ENCODE measurements around the gene C1QC. TPM values are rescaled to one million over a fixed set of nuclear protein-coding genes. Genes with fewer than 3 reads are reported as not detected.

Gene C1QC
- total RNA-seq, 1 experiment from 2014 or later = not detected

- Histone ChIP-seq H3K27me3 (replicated peaks; ENCODE audit: insufficient read depth, low read depth, low read length, poor library complexity) (peaks cover 56% of the 10 kb centered on the region), H3K27ac (ENCODE audit: low read depth, low read length, poor library complexity, severe bottlenecking) (no peak overlapping the region), H3K4me1 (ENCODE audit: insufficient read depth, low read length, poor library complexity, severe bottlenecking) (no peaks in the 10 kb centered on the region), H3K4me3 (ENCODE audit: low read depth, low read length, poor library complexity, severe bottlenecking) (no peak overlapping the region), H3K36me3 (ENCODE audit: insufficient read depth, low read length, poor library complexity, severe bottlenecking) (no peaks in the 10 kb centered on the region), H3K9me3 (ENCODE audit: low read depth, low read length, poor library complexity, severe bottlenecking) (no peaks in the 10 kb centered on the region)
- ChIA-PET POLR2A (ENCODE audit: low non-redundant PET) (no interaction called here), CTCF (interaction anchor here (0.7 kb wide), 1 partner anchor 74 kb away, joined by 8 read pairs; no protein-coding TSS in a partner anchor)
- no peak for DNase-seq (ENCODE audit: low spot score)
- TF ChIP-seq EZH2 (IDR thresholded peaks at IDR 0.05; ENCODE audit: borderline replicate concordance, low read depth, low read length, poor library complexity, severe bottlenecking) (no peak), CTCF (conservative IDR thresholded peaks at IDR 0.05; ENCODE audit: low read depth, low read length) (no peak)
- intact Hi-C loops (cut with micrococcal nuclease; ENCODE audit: unreplicated experiment) = no loop called here
- BruUV-seq (replicated peaks) = no TSS peak
These were observed 8.0 kb upstream of the C1QC start for GRCh38 chr1:22635436-22635835.

- intact Hi-C loops (cut with micrococcal nuclease; ENCODE audit: unreplicated experiment) = no loop called here
- Histone ChIP-seq H3K9me3 (ENCODE audit: low read depth, low read length, poor library complexity, severe bottlenecking) (no peaks in the 10 kb centered on the region), H3K4me3 (ENCODE audit: low read depth, low read length, poor library complexity, severe bottlenecking) (no peak within 1 kb of the TSS), H3K27me3 (replicated peaks; ENCODE audit: insufficient read depth, low read depth, low read length, poor library complexity) (peaks cover 49% of the 10 kb centered on the region), H3K4me1 (ENCODE audit: insufficient read depth, low read length, poor library complexity, severe bottlenecking) (no peaks in the 10 kb centered on the region), H3K36me3 (ENCODE audit: insufficient read depth, low read length, poor library complexity, severe bottlenecking) (no peaks in the 10 kb centered on the region), H3K27ac (ENCODE audit: low read depth, low read length, poor library complexity, severe bottlenecking) (no peak within 1 kb of the TSS)
- BruUV-seq (replicated peaks) = no TSS peak
- POLR2A ChIA-PET (ENCODE audit: low non-redundant PET) = no interaction called here
- CTCF ChIA-PET = no interaction called here
- no peak for DNase-seq (ENCODE audit: low spot score)
- TF ChIP-seq EZH2 (IDR thresholded peaks at IDR 0.05; ENCODE audit: borderline replicate concordance, low read depth, low read length, poor library complexity, severe bottlenecking) = no peak
- no peak for TF ChIP-seq CTCF (conservative IDR thresholded peaks at IDR 0.05; ENCODE audit: low read depth, low read length)
These were observed 7.1 kb upstream of the C1QC start, which contains the start of gene C1QA for GRCh38 chr1:22636353-22636752. Gene C1QA, plus strand, starts transcription at chr1:22636628. Its CDS starts 989 bp downstream, at chr1:22637617.

- H3K9me3 ChIP-seq (ENCODE audit: low read depth, low read length, poor library complexity, severe bottlenecking) = no peaks in the 10 kb centered on the region
- peaks cover 44% of the 10 kb centered on the region for H3K27me3 ChIP-seq (replicated peaks; ENCODE audit: insufficient read depth, low read depth, low read length, poor library complexity)
- ChIA-PET CTCF (no interaction called here), POLR2A (ENCODE audit: low non-redundant PET) (no interaction called here)
- DNase-seq (ENCODE audit: low spot score) = no peak
- no peaks in the 10 kb centered on the region for H3K36me3 ChIP-seq (ENCODE audit: insufficient read depth, low read length, poor library complexity, severe bottlenecking)
- TF ChIP-seq CTCF (conservative IDR thresholded peaks at IDR 0.05; ENCODE audit: low read depth, low read length) (no peak), EZH2 (IDR thresholded peaks at IDR 0.05; ENCODE audit: borderline replicate concordance, low read depth, low read length, poor library complexity, severe bottlenecking) (no peak)
- no TSS peak for BruUV-seq (replicated peaks)
- intact Hi-C loops (cut with micrococcal nuclease; ENCODE audit: unreplicated experiment) = no loop called here
- H3K4me1 ChIP-seq (ENCODE audit: insufficient read depth, low read length, poor library complexity, severe bottlenecking) = no peaks in the 10 kb centered on the region
- H3K27ac ChIP-seq (ENCODE audit: low read depth, low read length, poor library complexity, severe bottlenecking) = no peak overlapping the region
- no peak overlapping the region for H3K4me3 ChIP-seq (ENCODE audit: low read depth, low read length, poor library complexity, severe bottlenecking)
These were observed 6.5 kb upstream of the C1QC start for GRCh38 chr1:22636927-22637326.

All from A673 (cell line).